Naive thymus-derived CD4-positive, alpha-beta T cell (primary cell): ENCODE measurements around the gene FTL. TPM values are rescaled to one million over a fixed set of nuclear protein-coding genes. Genes with fewer than 3 reads are reported as not detected.

Source experiments
- ATAC-seq: fragments of 150-1000 bp; cut with Tn5 transposase; 2 replicates; pipeline ENCODE4 v1.10.0; 2021; ENCODE audit warnings: mild to moderate bottlenecking, moderate library complexity
- CTCF ChIA-PET: fragments of 350-600 bp; sonication (Branson Sonifier 250); formaldehyde crosslinking; loops from one replicate; lab custom pipeline; 2021; ENCODE audit warnings: antibody characterized with exemption; lab: Charles Lee
- POLR2A ChIA-PET: fragments of 350-600 bp; sonication (Branson Sonifier 250); formaldehyde crosslinking; loops from one replicate; lab custom pipeline; 2021; ENCODE audit warnings: antibody characterized with exemption, inconsistent platforms; lab: Charles Lee
- DNase-seq, 9 donors: peaks; one replicate each; pipeline versions ENCODE4 v3.0.0 to v3.0.0-alpha.2; 2020 to 2022; ENCODE audit warnings: mixed read lengths in 1 of 9
- H3K27ac ChIP-seq: one replicate; pipeline ENCODE4 v1.7.0; 2013; ENCODE audit warnings: mild to moderate bottlenecking, low read depth, low read length, moderate library complexity
- H3K27me3 ChIP-seq, 2 donors: one replicate each; pipeline ENCODE4 v1.7.0; 2013; ENCODE audit warnings: low read length in 2 of 2, mild to moderate bottlenecking in 2 of 2, moderate library complexity in 2 of 2; ENCODE audit not compliant: control insufficient read depth in 2 of 2, insufficient read depth in 2 of 2
- H3K36me3 ChIP-seq, 3 experiments: 1 replicate in 2 of 3; 2 replicates in 1 of 3; pipeline ENCODE4 v1.7.0; 2013; ENCODE audit warnings: low read length in 3 of 3, mild to moderate bottlenecking in 3 of 3, moderate library complexity in 1 of 3; ENCODE audit not compliant: insufficient read depth in 3 of 3, control insufficient read depth in 2 of 3
- H3K4me1 ChIP-seq, 2 donors: one replicate each; pipeline ENCODE4 v1.7.0; 2013; ENCODE audit warnings: low read length in 2 of 2, mild to moderate bottlenecking in 2 of 2, moderate library complexity in 1 of 2; ENCODE audit not compliant: control insufficient read depth in 2 of 2, insufficient read depth in 2 of 2
- H3K4me3 ChIP-seq: 2 replicates; pipeline ENCODE4 v1.7.0; 2013; ENCODE audit warnings: mild to moderate bottlenecking, low read length
- H3K9me3 ChIP-seq, 3 experiments: 1 replicate in 2 of 3; 2 replicates in 1 of 3; pipeline ENCODE4 v1.7.0; 2013; ENCODE audit warnings: low read length in 3 of 3; ENCODE audit not compliant: control insufficient read depth in 2 of 3
- H3K27ac Mint-ChIP-seq, 9 donors: one replicate each; pipeline ENCODE4 v1.8.0; 2020 to 2022; ENCODE audit warnings: mixed read lengths in 9 of 9, mild to moderate bottlenecking in 8 of 9, moderate library complexity in 5 of 9, inconsistent platforms in 2 of 9
- H3K27me3 Mint-ChIP-seq, 5 donors: one replicate each; pipeline ENCODE4 v1.8.0; 2021 to 2022; ENCODE audit warnings: mixed read lengths in 5 of 5, mild to moderate bottlenecking in 1 of 5
- H3K36me3 Mint-ChIP-seq, 5 donors: one replicate each; pipeline ENCODE4 v1.8.0; 2020 to 2022; ENCODE audit warnings: mixed read lengths in 5 of 5, mild to moderate bottlenecking in 3 of 5, inconsistent platforms in 1 of 5
- H3K4me1 Mint-ChIP-seq, 7 donors: one replicate each; pipeline ENCODE4 v1.8.0; 2020 to 2022; ENCODE audit warnings: mixed read lengths in 7 of 7, mild to moderate bottlenecking in 3 of 7, inconsistent platforms in 1 of 7
- H3K4me3 Mint-ChIP-seq, 10 donors: one replicate each; pipeline ENCODE4 v1.8.0; 2020 to 2022; ENCODE audit warnings: mild to moderate bottlenecking in 10 of 10, mixed read lengths in 10 of 10, moderate library complexity in 6 of 10, inconsistent platforms in 2 of 10
- H3K9me3 Mint-ChIP-seq, 11 donors: one replicate each; pipeline ENCODE4 v1.8.0; 2020 to 2022; ENCODE audit warnings: mixed read lengths in 11 of 11, mild to moderate bottlenecking in 4 of 11, inconsistent platforms in 1 of 11, moderate library complexity in 1 of 11
- intact Hi-C, 2 donors: fragments of 100-400 bp; cut with micrococcal nuclease; formaldehyde crosslinking; loops; one replicate each; pipeline ENCODE4 v1.15.1; 2023
- polyA plus RNA-seq, 2 donors: library from polyadenylated mRNA; unstranded; fragments of 300-500 nt; fragmentation: Illumina TruSeq; gene quantifications; one replicate each; pipeline ENCODE4 v1.2.3, GENCODE V29; 2021
- total RNA-seq, 6 experiments: library from RNA in 5 of 6; stranded (reverse) in 5 of 6; gene quantifications; 1 replicate in 5 of 6; 2 replicates in 1 of 6; pipeline ENCODE4 v1.2.3 and lab custom pipeline; 2021 to 2026

FTL gene
- total and polyA plus RNA-seq, 7 experiments from 2014 or later, result 888 to 4,967 (median 1,462) TPM

DNA sequence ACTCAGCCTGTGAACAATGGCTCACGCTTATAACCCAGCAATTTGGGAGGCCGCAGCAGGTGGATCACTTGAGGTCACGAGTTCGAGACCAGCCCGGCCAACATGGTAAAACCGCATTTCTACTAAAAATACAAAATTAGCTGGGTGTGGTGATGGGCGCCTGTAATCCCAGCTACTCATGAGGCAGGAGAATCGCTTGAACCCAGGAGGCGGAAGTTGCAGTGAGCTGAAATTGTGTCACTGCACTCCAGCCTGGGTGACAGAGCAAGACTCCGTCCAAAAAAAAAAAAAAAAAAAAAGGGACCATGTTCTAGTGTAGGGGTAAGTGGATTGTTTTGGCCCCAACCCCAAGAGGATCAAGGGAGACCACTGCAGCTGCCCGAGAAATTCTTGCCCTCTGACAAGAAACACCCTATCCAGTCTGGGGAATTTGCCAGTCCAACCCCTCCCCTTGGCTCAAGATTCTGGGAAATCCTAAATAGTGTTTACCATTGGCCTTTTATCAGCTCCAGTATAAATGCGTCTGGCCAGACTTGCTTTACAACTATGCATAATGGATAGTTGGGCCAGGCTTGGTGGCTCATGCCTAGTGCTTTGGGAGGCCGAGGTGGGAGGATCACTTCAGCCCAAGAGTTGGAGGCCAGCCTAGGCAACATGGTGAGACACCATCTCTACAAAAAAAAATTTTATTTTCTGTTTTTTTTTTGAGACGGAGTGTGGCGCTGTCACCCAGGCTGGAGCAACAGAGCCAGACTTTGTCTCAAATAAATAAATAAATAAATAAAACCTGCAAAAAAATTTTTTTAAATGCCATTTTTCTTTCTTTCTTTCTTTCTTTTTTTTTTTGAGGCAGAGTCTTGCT is 36.7 kb upstream of the FTL start:
- ChIA-PET POLR2A (interaction anchor here (0.6 kb wide), 1 partner anchor 156 kb away, joined by 4 read pairs; no protein-coding TSS in a partner anchor), CTCF (interaction anchor here (1.0 kb wide), 1 partner anchor 42 kb away, joined by 3 read pairs; no protein-coding TSS in a partner anchor)
- Histone ChIP-seq H3K9me3 (no peaks in the 10 kb centered on the region), H3K27me3 (no peaks in the 10 kb centered on the region), H3K4me1 (peaks cover 6 to 7% of the 10 kb centered on the region in 2 donors), H3K27ac (no peak overlapping the region), H3K36me3 (no peaks in the 10 kb centered on the region), H3K4me3 (no peak overlapping the region)
- DNase-seq (no peak), ATAC-seq (no peak)
- Mint-ChIP-seq H3K4me3 (no peak overlapping the region), H3K36me3 (peaks cover 0 to 2% (median 0%) of the 10 kb centered on the region in 5 donors), H3K9me3 (no peaks in the 10 kb centered on the region), H3K4me1 (peaks cover 5 to 17% (median 9%) of the 10 kb centered on the region in 7 donors), H3K27ac (no peak overlapping the region), H3K27me3 (peaks cover 0 to 12% (median 0%) of the 10 kb centered on the region in 5 donors)
- intact Hi-C loops, result no loop called here

DNA sequence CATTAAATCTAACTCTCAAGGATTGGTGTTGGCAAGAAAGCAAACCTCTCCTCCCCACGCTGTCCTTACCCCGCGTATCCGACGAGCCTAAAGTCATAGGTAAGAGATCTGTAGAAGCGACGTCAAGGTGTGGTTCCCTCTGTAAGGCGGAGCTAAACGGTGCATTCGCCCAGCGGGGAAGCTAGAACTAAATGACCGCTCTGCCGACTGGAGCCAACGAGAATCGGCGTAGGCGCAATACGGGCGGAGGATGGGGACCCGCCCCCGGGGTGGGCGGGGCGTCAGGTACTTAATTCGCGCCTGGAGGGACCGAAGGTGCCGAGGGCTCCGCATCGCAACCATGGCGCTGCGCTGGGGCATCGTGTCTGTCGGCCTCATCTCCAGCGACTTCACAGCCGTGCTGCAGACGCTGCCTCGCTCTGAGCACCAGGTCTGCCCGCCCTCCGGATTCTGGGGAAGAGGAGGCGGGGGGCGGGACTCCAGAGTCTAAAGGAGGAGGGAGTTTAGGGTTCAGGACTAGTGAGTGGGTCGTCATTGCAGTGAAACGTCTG is 31.7 kb upstream of the FTL start, which contains the start of gene DHDH:
Gene DHDH, plus strand, starts transcription at position 318 of the 551 bp plus-strand sequence. Its CDS starts 23 bp downstream, at position 341.
- H3K36me3 ChIP-seq, result no peaks in the 10 kb centered on the region
- no peaks in the 10 kb centered on the region for H3K27me3 ChIP-seq
- ATAC-seq, result peak; percentile 98
- H3K27ac ChIP-seq, result peak within 1 kb of the TSS; percentile 57
- POLR2A ChIA-PET, result interaction anchor here (0.6 to 1.8 kb wide), 10 partner anchors 19 to 730 kb away, joined by 3 to 8 read pairs (median 4); partner anchors contain the start of genes BAX, FTL and NUCB1
- CTCF ChIA-PET, result interaction anchor here (1.0 to 1.7 kb wide), 2 partner anchors 37 to 60 kb away, joined by 3 to 10 read pairs; partner anchors contain the start of genes GYS1 and RUVBL2
- DNase-seq, result peak; percentile 75 to 90 (median 87)
- Mint-ChIP-seq H3K9me3 (no peaks in the 10 kb centered on the region), H3K27me3 (peaks cover 0 to 16% (median 0%) of the 10 kb centered on the region in 5 donors), H3K4me3 (peak within 1 kb of the TSS; percentile 78 to 91 (median 86)), H3K4me1 (peaks cover 7 to 17% (median 14%) of the 10 kb centered on the region in 7 donors), H3K36me3 (peaks cover 0 to 8% (median 3%) of the 10 kb centered on the region in 5 donors), H3K27ac (peak within 1 kb of the TSS; percentile 66 to 94 (median 91))
- intact Hi-C loops, result loop anchor here (1.0 to 5.0 kb wide), 8 partner anchors 21 to 61 kb away; partner anchors contain the start of genes BAX (in 2 of the 2), PPP1R15A (in 2 of the 2), FTL (in 1 of the 2) and NUCB1 (in 1 of the 2)
- peak within 1 kb of the TSS; percentile 50 for H3K4me3 ChIP-seq
- no peaks in the 10 kb centered on the region for H3K9me3 ChIP-seq
- H3K4me1 ChIP-seq, result peaks cover 6 to 7% of the 10 kb centered on the region in 2 donors

DNA sequence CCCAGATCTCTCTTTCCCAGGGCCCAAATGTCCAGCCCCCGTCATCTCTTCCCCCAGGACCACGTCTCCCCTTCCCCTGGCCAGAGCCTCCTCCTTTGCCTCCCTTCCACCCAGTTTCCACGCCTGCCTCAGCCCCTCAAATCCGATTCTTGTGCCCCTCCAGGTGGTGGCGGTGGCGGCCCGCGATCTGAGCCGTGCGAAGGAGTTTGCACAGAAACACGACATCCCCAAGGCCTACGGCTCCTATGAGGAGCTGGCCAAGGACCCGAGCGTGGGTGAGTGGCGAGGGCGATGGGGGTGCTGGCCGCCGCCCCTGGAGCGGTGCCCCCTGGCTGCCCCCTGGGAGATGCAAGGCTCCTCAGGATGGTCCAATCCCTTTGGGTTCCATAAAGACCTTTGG is 30.3 kb upstream of the FTL start:
- POLR2A ChIA-PET, result no interaction called here
- Mint-ChIP-seq H3K4me1 (peaks cover 7 to 17% (median 14%) of the 10 kb centered on the region in 7 donors), H3K27ac (peak overlapping the region in 1 of 9 donors; percentile 77), H3K4me3 (peak overlapping the region in 3 of 10 donors; percentile 63 to 83 (median 78)), H3K36me3 (peaks cover 0 to 19% (median 14%) of the 10 kb centered on the region in 5 donors), H3K9me3 (no peaks in the 10 kb centered on the region), H3K27me3 (peaks cover 0 to 16% (median 0%) of the 10 kb centered on the region in 5 donors)
- no peaks in the 10 kb centered on the region for H3K9me3 ChIP-seq
- no peak for DNase-seq
- no peak for ATAC-seq
- no peak overlapping the region for H3K4me3 ChIP-seq
- peaks cover 6 to 7% of the 10 kb centered on the region in 2 donors for H3K4me1 ChIP-seq
- no peaks in the 10 kb centered on the region for H3K27me3 ChIP-seq
- no peaks in the 10 kb centered on the region for H3K36me3 ChIP-seq
- CTCF ChIA-PET, result interaction anchor here (0.6 kb wide), 1 partner anchor 9 kb away, joined by 5 read pairs; no protein-coding TSS in a partner anchor
- intact Hi-C loops, result loop anchor here in 1 of 2 donors (5.0 kb wide), 1 partner anchor 63 kb away; the partner anchor contains the start of gene PPP1R15A
- H3K27ac ChIP-seq, result no peak overlapping the region

DNA sequence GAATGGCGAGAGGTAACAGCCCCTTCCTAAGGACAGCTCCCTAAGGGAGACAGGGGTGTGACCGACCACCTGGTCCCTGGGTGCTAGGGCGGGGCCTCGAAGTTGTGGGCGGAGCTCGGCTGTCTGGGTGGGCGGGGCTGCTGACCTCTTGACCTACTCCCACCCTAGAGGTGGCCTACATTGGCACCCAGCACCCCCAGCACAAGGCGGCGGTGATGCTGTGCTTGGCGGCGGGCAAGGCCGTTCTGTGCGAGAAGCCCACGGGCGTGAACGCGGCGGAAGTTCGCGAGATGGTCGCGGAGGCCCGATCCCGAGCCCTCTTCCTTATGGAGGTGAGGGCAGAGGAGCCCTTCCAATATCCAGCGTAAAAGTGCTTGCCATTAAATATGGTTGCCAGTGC is 29.2 kb upstream of the FTL start:
- POLR2A ChIA-PET, result no interaction called here
- Mint-ChIP-seq H3K9me3 (peaks cover 0 to under 1% (median 0%) of the 10 kb centered on the region in 11 donors), H3K4me3 (no peak overlapping the region), H3K27ac (no peak overlapping the region), H3K27me3 (peaks cover 0 to 16% (median 0%) of the 10 kb centered on the region in 5 donors), H3K36me3 (peaks cover 0 to 27% (median 20%) of the 10 kb centered on the region in 5 donors), H3K4me1 (peaks cover 7 to 17% (median 14%) of the 10 kb centered on the region in 7 donors)
- H3K27ac ChIP-seq, result no peak overlapping the region
- no peaks in the 10 kb centered on the region for H3K36me3 ChIP-seq
- DNase-seq, result no peak
- intact Hi-C loops, result no loop called here
- H3K27me3 ChIP-seq, result no peaks in the 10 kb centered on the region
- no peak overlapping the region for H3K4me3 ChIP-seq
- no peak for ATAC-seq
- CTCF ChIA-PET, result interaction anchor here (0.6 to 0.7 kb wide), 2 partner anchors 108 to 618 kb away, joined by 3 to 4 read pairs; no protein-coding TSS in a partner anchor
- peaks cover 6 to 7% of the 10 kb centered on the region in 2 donors for H3K4me1 ChIP-seq
- H3K9me3 ChIP-seq, result no peaks in the 10 kb centered on the region

DNA sequence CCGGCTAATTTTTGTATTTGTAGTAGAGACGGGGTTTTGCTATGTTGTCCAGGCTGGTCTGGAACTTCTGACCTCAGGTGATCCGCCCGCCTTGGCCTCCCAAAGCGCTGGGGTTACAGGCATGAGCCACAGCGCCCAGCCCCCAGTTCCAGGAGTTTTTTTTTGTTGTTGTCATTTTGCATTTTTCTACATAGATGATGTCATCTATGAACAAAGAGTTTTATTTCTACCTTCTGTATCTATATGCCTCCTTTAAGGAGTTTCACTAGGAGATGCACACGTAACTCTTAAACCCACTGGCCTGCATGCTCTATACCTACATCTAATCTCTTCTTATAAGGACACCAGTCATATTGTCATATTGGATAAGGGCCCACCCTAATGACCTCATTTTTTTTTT is 26.9 kb upstream of the FTL start:
- no peak overlapping the region for H3K27ac ChIP-seq
- no peak overlapping the region for H3K27ac Mint-ChIP-seq
- POLR2A ChIA-PET, result no interaction called here
- peaks cover 0 to 6% (median 0%) of the 10 kb centered on the region in 5 donors for H3K27me3 Mint-ChIP-seq
- ATAC-seq (no peak), DNase-seq (no peak)
- no peaks in the 10 kb centered on the region for H3K27me3 ChIP-seq
- intact Hi-C loops, result no loop called here
- H3K9me3 ChIP-seq, result no peaks in the 10 kb centered on the region
- peaks cover 1 to 39% (median 27%) of the 10 kb centered on the region in 5 donors for H3K36me3 Mint-ChIP-seq
- peaks cover under 1 to 1% of the 10 kb centered on the region in 2 donors for H3K4me1 ChIP-seq
- peaks cover 0 to 4% (median 0%) of the 10 kb centered on the region in 11 donors for H3K9me3 Mint-ChIP-seq
- no peak overlapping the region for H3K4me3 ChIP-seq
- H3K4me1 Mint-ChIP-seq, result peaks cover 4 to 14% (median 8%) of the 10 kb centered on the region in 7 donors
- no peaks in the 10 kb centered on the region for H3K36me3 ChIP-seq
- H3K4me3 Mint-ChIP-seq, result no peak overlapping the region
- CTCF ChIA-PET, result no interaction called here

DNA sequence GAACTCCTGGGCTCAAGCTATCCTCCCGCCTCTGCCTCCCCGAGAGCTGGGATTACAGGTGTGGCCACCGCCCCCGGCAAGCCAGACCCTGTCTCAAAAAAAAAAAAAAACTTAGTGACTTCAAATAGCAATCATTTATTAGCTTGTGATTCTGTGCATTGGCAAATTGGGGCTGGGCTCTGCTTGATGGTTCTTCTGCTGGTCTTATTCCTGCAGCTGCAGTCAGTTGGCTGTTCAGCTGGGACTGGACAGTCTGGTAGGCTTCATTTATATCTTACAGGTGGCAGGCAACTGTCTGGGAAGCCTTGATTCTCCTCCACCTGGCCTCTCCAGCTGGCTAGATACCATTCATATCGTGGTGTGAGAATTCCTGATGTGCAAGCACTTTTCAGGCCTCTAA is 24.2 kb upstream of the FTL start:
- H3K27me3 ChIP-seq, result no peaks in the 10 kb centered on the region
- Mint-ChIP-seq H3K4me1 (peaks cover 0 to 2% (median 0%) of the 10 kb centered on the region in 7 donors), H3K27ac (no peak overlapping the region), H3K27me3 (no peaks in the 10 kb centered on the region), H3K4me3 (no peak overlapping the region), H3K36me3 (peaks cover 1 to 39% (median 27%) of the 10 kb centered on the region in 5 donors), H3K9me3 (peaks cover 0 to 4% (median 0%) of the 10 kb centered on the region in 11 donors)
- no peak overlapping the region for H3K4me3 ChIP-seq
- intact Hi-C loops, result no loop called here
- no peak overlapping the region for H3K27ac ChIP-seq
- ATAC-seq (no peak), DNase-seq (no peak)
- H3K4me1 ChIP-seq, result no peaks in the 10 kb centered on the region
- CTCF ChIA-PET, result interaction anchor here (0.6 kb wide), 1 partner anchor 146 kb away, joined by 3 read pairs; no protein-coding TSS in a partner anchor
- POLR2A ChIA-PET, result no interaction called here
- H3K9me3 ChIP-seq, result no peaks in the 10 kb centered on the region
- H3K36me3 ChIP-seq, result no peaks in the 10 kb centered on the region
